Measurements from ENCODE around the gene FKBP1A.

DNA sequence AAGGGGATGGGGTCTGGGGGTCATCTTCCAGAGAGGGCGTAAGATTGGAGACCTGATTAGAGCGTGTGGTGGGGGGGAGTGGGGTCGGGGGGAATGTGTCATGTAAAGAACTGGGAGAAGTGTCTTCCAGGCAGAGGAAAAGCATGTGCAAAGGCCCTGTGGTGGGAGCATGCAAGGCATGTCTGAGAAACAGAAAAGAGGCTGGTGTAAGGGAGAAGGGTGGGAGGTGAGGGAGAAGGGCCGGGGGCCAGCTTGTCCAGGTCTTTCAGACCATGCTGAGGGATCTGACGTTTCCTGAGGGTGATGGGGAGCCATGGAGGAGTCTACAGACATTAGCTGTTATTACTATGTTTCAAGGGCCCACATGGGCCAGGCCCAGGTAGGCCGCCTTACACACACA is 30.4 kb upstream of the FKBP1A start:
- TF ChIP-seq, protein P1, sequence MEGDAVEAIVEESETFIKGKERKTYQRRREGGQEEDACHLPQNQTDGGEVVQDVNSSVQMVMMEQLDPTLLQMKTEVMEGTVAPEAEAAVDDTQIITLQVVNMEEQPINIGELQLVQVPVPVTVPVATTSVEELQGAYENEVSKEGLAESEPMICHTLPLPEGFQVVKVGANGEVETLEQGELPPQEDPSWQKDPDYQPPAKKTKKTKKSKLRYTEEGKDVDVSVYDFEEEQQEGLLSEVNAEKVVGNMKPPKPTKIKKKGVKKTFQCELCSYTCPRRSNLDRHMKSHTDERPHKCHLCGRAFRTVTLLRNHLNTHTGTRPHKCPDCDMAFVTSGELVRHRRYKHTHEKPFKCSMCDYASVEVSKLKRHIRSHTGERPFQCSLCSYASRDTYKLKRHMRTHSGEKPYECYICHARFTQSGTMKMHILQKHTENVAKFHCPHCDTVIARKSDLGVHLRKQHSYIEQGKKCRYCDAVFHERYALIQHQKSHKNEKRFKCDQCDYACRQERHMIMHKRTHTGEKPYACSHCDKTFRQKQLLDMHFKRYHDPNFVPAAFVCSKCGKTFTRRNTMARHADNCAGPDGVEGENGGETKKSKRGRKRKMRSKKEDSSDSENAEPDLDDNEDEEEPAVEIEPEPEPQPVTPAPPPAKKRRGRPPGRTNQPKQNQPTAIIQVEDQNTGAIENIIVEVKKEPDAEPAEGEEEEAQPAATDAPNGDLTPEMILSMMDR (tag by site-specific recombination; IDR thresholded peaks at IDR 0.05): no peak
- TF ChIP-seq ZNF501 (tag by site-specific recombination; IDR thresholded peaks at IDR 0.05) (no peak), ZNF146 (tag by site-specific recombination; IDR thresholded peaks at IDR 0.05) (no peak)
- TF ChIP-seq, protein P2, sequence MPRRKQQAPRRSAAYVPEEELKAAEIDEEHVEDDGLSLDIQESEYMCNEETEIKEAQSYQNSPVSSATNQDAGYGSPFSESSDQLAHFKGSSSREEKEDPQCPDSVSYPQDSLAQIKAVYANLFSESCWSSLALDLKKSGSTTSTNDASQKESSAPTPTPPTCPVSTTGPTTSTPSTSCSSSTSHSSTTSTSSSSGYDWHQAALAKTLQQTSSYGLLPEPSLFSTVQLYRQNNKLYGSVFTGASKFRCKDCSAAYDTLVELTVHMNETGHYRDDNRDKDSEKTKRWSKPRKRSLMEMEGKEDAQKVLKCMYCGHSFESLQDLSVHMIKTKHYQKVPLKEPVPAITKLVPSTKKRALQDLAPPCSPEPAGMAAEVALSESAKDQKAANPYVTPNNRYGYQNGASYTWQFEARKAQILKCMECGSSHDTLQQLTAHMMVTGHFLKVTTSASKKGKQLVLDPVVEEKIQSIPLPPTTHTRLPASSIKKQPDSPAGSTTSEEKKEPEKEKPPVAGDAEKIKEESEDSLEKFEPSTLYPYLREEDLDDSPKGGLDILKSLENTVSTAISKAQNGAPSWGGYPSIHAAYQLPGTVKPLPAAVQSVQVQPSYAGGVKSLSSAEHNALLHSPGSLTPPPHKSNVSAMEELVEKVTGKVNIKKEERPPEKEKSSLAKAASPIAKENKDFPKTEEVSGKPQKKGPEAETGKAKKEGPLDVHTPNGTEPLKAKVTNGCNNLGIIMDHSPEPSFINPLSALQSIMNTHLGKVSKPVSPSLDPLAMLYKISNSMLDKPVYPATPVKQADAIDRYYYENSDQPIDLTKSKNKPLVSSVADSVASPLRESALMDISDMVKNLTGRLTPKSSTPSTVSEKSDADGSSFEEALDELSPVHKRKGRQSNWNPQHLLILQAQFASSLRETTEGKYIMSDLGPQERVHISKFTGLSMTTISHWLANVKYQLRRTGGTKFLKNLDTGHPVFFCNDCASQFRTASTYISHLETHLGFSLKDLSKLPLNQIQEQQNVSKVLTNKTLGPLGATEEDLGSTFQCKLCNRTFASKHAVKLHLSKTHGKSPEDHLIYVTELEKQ (tag by site-specific recombination; IDR thresholded peaks at IDR 0.05; ENCODE audit: borderline replicate concordance): no peak
